Activated T-cell treated with anti-CD3 and anti-CD28 coated beads, Interleukin-2, amount 50 U/mL, for 4 hours (primary cell): Measurements from ENCODE around the gene ATP5PB. TPM values are rescaled to one million over a fixed set of nuclear protein-coding genes. Genes with fewer than 3 reads are reported as not detected.

ENCODE experiments used
- ATAC-seq, 2 donors: fragments of 200-7000 bp; cut with Tn5 transposase; one replicate each; pipeline ENCODE4 v1.10.0; 2021
- DNase-seq: peaks from one replicate; pipeline ENCODE4 v3.0.0-alpha.2; 2020
- H3K27me3 Mint-ChIP-seq: one replicate; pipeline ENCODE4 v1.8.0; 2021; ENCODE audit warnings: low read depth, mixed read lengths
- H3K36me3 Mint-ChIP-seq: one replicate; pipeline ENCODE4 v1.8.0; 2022; ENCODE audit warnings: mixed read lengths; ENCODE audit not compliant: insufficient read depth
- H3K4me1 Mint-ChIP-seq: one replicate; pipeline ENCODE4 v1.8.0; 2021; ENCODE audit warnings: low read depth, mixed read lengths
- H3K4me3 Mint-ChIP-seq: one replicate; pipeline ENCODE4 v1.8.0; 2021; ENCODE audit warnings: mild to moderate bottlenecking, moderate library complexity, mixed read lengths
- H3K9me3 Mint-ChIP-seq: one replicate; pipeline ENCODE4 v1.8.0; 2021; ENCODE audit warnings: mixed read lengths
- total RNA-seq, 3 donors: library from RNA; stranded (reverse); gene quantifications; one replicate each; pipeline ENCODE4 v1.2.1, GENCODE V29; 2021

The ATP5PB gene
- total RNA-seq, 3 donors from 2014 or later: 301 to 332 (median 319) TPM

GRCh38 chr1:111496398-111496797, 47.1 kb downstream of the ATP5PB start:
- no peaks in the 10 kb centered on the region for H3K27me3 Mint-ChIP-seq
- H3K4me1 Mint-ChIP-seq: peaks cover 21% of the 10 kb centered on the region
- ATAC-seq (peak; percentile 73 to 83), DNase-seq (no peak)
- H3K4me3 Mint-ChIP-seq: no peak overlapping the region
- H3K36me3 Mint-ChIP-seq: no peaks in the 10 kb centered on the region
- peaks cover 13% of the 10 kb centered on the region for H3K9me3 Mint-ChIP-seq

- no peak overlapping the region for H3K4me3 Mint-ChIP-seq
- peaks cover 13% of the 10 kb centered on the region for H3K9me3 Mint-ChIP-seq
- peaks cover 24% of the 10 kb centered on the region for H3K4me1 Mint-ChIP-seq
- no peak for DNase-seq
- H3K27me3 Mint-ChIP-seq: no peaks in the 10 kb centered on the region
- no peak for ATAC-seq
- no peaks in the 10 kb centered on the region for H3K36me3 Mint-ChIP-seq
These were observed 48.3 kb downstream of the ATP5PB start for GRCh38 chr1:111497592-111497991.

- ATAC-seq (no peak), DNase-seq (no peak)
- Mint-ChIP-seq H3K4me3 (no peak overlapping the region), H3K9me3 (peaks cover 13% of the 10 kb centered on the region), H3K36me3 (no peaks in the 10 kb centered on the region), H3K27me3 (no peaks in the 10 kb centered on the region), H3K4me1 (peaks cover 41% of the 10 kb centered on the region)
These were observed 49.9 kb downstream of the ATP5PB start for GRCh38 chr1:111499026-111499785.

DNA sequence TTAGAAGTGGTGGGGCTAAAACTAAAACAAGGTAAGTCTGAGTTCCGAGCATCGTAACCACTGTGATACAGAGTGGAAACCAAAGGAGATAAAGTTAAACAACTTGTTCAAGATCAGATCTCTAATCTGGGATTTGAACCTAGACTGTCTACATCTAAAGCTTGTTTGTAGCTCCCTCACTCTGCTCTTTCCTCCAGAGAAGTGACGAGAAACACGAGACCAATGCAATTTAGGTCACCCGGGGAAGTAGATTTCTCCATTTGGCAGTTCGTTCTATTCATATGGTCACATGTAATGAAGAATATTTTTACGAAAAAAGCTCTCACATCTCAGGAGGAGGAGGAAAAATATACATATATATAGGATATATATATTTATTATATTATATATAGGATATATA, 52.4 kb downstream of the ATP5PB start:
- Mint-ChIP-seq H3K4me1 (peaks cover 61% of the 10 kb centered on the region), H3K9me3 (peaks cover 3% of the 10 kb centered on the region), H3K4me3 (no peak overlapping the region), H3K27me3 (no peaks in the 10 kb centered on the region), H3K36me3 (no peaks in the 10 kb centered on the region)
- no peak for ATAC-seq
- no peak for DNase-seq

GRCh38 chr1:111503585-111504060, 54.4 kb downstream of the ATP5PB start, which contains the start of the genes ADORA3 and TMIGD3:
TSS of gene ADORA3 (minus strand) at chr1:111503633. CDS start at chr1:111503354, 279 bp downstream.
TSS of gene TMIGD3 (minus strand) at chr1:111503633. CDS start at chr1:111503354, 279 bp downstream.
- peaks cover 65% of the 10 kb centered on the region for H3K4me1 Mint-ChIP-seq
- no peaks in the 10 kb centered on the region for H3K27me3 Mint-ChIP-seq
- H3K4me3 Mint-ChIP-seq: no peak within 1 kb of the TSS

GRCh38 chr1:111504097-111504496, 54.8 kb downstream of the ATP5PB start:
- Mint-ChIP-seq H3K27me3 (no peaks in the 10 kb centered on the region), H3K4me1 (peaks cover 68% of the 10 kb centered on the region), H3K4me3 (no peak overlapping the region), H3K36me3 (no peaks in the 10 kb centered on the region), H3K9me3 (no peaks in the 10 kb centered on the region)
- ATAC-seq (no peak), DNase-seq (no peak)

More at GRCh38 chr1:111503585-111504060, 54.4 kb downstream of the ATP5PB start, which contains the start of the genes ADORA3 and TMIGD3:
- Mint-ChIP-seq H3K36me3 (no peaks in the 10 kb centered on the region), H3K9me3 (no peaks in the 10 kb centered on the region)
- ATAC-seq (no peak), DNase-seq (no peak)

DNA sequence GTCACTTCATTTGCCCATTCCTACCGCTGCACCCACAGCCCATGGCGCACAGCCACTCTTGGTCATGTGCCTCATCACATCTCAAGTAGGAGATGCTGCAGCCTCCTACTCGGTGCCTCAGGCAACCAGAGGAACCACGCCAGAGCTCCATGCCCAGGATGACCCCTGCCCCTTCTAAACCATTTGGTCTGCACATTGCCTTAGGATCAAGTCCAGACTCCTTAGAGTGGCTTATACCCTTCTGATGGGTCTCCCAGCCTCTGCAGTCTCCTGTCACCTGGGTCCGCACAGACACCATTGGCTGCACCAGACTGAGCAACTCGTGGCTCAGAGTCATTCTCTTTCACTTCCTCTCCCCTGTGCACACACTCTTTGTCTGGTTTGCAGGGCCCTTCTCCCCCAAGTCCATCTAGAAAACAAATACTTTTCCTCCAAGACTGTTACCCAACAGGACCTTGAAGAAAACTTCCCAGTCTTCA, 56.4 kb downstream of the ATP5PB start:
- no peaks in the 10 kb centered on the region for H3K27me3 Mint-ChIP-seq
- H3K4me3 Mint-ChIP-seq: no peak overlapping the region
- DNase-seq (no peak), ATAC-seq (peak; percentile 24 to 49)
- no peaks in the 10 kb centered on the region for H3K9me3 Mint-ChIP-seq
- no peaks in the 10 kb centered on the region for H3K36me3 Mint-ChIP-seq
- H3K4me1 Mint-ChIP-seq: peaks cover 75% of the 10 kb centered on the region

- no peak overlapping the region for H3K4me3 Mint-ChIP-seq
- H3K36me3 Mint-ChIP-seq: no peaks in the 10 kb centered on the region
- peaks cover 68% of the 10 kb centered on the region for H3K4me1 Mint-ChIP-seq
- no peak for DNase-seq
- ATAC-seq: no peak
- no peaks in the 10 kb centered on the region for H3K9me3 Mint-ChIP-seq
- no peaks in the 10 kb centered on the region for H3K27me3 Mint-ChIP-seq
These were observed 57.3 kb downstream of the ATP5PB start for GRCh38 chr1:111506561-111506960.

DNA sequence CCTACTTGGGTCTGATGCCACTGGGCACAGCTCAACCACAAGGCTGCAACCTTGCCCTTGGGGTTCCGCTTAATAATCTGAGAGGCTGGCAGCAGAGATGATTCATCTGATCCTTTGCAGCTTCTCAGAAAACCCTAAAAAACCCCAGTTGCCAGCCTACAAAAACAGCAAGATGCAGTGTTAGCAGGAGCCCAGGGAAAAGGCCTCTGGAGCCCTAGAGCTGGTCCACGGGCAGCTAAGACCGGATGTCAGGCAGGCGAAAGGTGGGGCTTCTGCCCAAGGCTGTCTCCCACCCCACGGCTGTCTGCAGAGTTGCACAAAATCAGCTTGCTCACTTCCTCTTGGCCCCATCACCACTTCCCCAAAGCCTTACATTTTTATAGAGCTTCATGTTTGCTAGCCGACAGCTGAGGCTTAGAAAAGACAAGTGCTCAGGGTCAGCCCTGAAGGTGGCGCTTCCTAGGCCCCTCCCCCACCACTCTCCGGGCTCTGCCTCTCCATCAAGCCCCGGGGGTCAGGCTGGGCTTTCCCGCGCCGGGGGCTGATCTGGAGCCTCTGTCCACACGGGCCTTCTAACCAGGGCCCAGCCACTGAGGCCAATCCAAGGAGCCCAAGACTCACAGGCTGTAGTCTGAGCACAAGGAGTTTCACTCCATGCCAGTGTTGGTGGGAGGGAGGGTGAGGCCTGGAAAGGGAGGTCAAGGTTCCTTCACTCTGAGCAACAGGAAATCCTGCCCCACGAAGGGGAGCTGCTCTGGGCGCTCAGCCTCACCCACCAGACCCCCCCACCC, 58.3 kb downstream of the ATP5PB start:
- no peaks in the 10 kb centered on the region for H3K27me3 Mint-ChIP-seq
- H3K36me3 Mint-ChIP-seq: no peaks in the 10 kb centered on the region
- peaks cover 66% of the 10 kb centered on the region for H3K4me1 Mint-ChIP-seq
- peak; percentile 68 to 69 for ATAC-seq
- peak overlapping the region; percentile 69 for H3K4me3 Mint-ChIP-seq
- no peaks in the 10 kb centered on the region for H3K9me3 Mint-ChIP-seq
- DNase-seq: peak; percentile 57

DNA sequence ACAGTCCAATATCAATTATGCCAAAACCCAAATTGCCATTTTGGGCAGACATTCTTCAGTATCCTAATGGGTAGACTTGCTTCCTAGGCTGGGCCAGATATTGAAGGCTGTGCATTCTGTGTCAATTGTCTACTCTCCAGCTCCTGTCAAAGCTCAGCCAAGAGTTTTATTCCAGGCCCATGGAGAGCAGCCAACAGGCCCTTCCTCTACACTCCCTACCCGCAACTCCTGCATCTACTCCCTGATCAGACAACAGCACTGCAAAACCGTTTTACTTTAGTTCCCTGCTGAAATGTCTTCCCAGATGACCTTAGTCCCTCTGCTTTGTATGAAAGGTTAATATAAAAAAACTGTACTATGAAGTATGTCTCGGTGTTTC, 60.7 kb downstream of the ATP5PB start:
- Mint-ChIP-seq H3K9me3 (no peaks in the 10 kb centered on the region), H3K4me3 (no peak overlapping the region), H3K4me1 (peaks cover 48% of the 10 kb centered on the region), H3K27me3 (no peaks in the 10 kb centered on the region), H3K36me3 (no peaks in the 10 kb centered on the region)
- ATAC-seq (no peak), DNase-seq (no peak)

DNA sequence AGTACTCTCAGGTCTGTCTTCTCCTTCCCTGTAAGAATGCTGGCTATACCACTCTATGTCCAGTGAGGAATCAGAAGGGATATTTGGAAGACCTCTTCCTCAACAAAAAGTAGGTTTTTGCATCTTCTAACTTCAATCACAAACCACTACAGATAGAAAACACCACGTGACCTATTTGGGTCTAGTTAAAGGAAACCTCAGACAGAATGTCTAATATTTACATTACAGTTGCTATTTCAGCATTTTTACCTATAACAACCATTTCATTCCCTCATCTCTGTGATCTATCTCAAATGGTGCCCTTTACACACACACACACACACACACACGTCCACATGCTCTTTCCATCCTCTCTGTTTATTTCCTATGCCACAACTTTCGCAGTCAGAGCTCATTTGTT, 62.1 kb downstream of the ATP5PB start:
- DNase-seq (no peak), ATAC-seq (no peak)
- Mint-ChIP-seq H3K4me1 (peaks cover 46% of the 10 kb centered on the region), H3K4me3 (no peak overlapping the region), H3K36me3 (no peaks in the 10 kb centered on the region), H3K9me3 (no peaks in the 10 kb centered on the region), H3K27me3 (no peaks in the 10 kb centered on the region)

Other genes with a start within 250 kb of the ATP5PB start
- gene DENND2D, start 248.8 kb upstream of the ATP5PB start, total RNA-seq: 100 to 1,000 TPM; 127 to 158 (median 134) TPM
- 1 to 10 TPM; 1.2 to 2.3 (median 1.8) TPM for gene CHI3L2, start 221.8 kb upstream of the ATP5PB start, total RNA-seq
- not detected for gene CHIA, start 158.6 kb upstream of the ATP5PB start, total RNA-seq
- 1 to 10 TPM in 2 of 3 donors, under 1 TPM in 1; 0.76 to 1.9 (median 1.2) TPM for gene OVGP1, start 21.7 kb upstream of the ATP5PB start, total RNA-seq
- 10 to 100 TPM; 89.6 to 95.0 (median 93.7) TPM for gene WDR77, start 208 bp upstream of the ATP5PB start, total RNA-seq
- gene C1orf162, start 24.5 kb downstream of the ATP5PB start, total RNA-seq: 1 to 10 TPM; 2.6 to 3.6 (median 2.6) TPM
- not detected for gene ADORA3, start 54.2 kb downstream of the ATP5PB start, total RNA-seq
- gene TMIGD3, start 54.2 kb downstream of the ATP5PB start, total RNA-seq: not detected
- gene RAP1A, start 170.3 kb downstream of the ATP5PB start, total RNA-seq: 100 to 1,000 TPM; 169 to 182 (median 171) TPM